GM19328 (cell line): ENCODE data around the gene PDPN.

Experiments
- ATAC-seq: cut with Tn5 transposase; IDR thresholded peaks from one replicate; pipeline ENCODE4 v1.9.1; 2021; ENCODE audit warnings: mild to moderate bottlenecking, moderate library complexity; ENCODE audit not compliant: unreplicated experiment

PDPN gene

DNA sequence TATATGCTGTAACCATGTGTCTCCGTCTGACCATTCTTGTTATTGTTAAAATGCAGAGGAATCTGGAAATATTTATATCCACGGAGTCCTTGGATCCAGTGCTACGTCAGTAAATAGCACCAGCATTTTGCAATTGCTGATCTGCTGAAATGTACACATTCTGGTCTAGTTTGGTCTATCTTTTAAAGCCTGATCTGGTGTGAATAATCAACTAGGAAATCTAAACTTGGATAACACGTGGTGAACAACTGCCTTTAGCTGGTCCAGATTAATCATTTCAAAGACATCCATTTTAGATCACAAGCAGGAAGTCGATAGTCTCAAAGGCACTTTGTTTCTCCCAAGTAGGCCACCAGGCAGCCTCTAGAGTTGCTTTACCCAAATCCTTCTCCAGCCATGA is 32.6 kb downstream of the PDPN start:
- no peak for ATAC-seq

DNA sequence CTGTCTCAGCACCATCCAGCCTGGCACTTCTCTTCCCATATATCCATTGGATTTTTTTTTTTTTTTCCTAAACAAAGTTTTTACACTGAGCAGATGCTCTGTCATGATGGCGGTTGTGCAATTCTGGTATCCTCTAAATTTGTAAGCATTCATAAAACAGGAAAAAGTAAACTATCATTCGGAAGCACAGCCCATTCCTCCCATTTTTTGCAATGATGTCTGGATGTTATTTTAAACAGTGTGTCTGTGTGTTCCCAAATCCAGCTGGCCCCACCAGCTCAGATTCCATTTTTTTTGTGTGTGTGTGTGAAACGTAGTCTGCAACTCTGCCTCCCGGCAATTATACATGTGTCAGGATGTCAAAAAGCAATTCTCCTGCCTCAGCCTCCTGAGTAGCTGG is 33.5 kb downstream of the PDPN start:
- no peak for ATAC-seq

DNA sequence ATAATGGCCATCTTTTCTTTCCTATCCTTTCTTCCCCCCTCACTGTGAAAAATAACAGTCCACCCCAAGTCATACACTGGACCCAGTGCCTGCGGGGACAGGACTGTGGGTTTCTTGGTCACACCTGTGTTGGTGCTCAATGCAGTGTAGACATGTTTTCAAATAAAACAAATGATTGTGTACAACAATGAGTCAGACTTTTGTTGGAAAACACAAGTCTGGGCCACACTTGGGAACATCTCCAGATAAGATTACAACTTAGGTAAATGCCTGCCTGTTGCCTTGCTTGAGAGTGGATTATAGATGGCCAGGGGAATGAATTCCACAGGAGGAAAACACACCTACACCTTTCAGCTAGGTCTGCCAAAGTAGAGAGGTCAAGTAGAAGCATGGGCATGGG is 34.1 kb downstream of the PDPN start:
- no peak for ATAC-seq

DNA sequence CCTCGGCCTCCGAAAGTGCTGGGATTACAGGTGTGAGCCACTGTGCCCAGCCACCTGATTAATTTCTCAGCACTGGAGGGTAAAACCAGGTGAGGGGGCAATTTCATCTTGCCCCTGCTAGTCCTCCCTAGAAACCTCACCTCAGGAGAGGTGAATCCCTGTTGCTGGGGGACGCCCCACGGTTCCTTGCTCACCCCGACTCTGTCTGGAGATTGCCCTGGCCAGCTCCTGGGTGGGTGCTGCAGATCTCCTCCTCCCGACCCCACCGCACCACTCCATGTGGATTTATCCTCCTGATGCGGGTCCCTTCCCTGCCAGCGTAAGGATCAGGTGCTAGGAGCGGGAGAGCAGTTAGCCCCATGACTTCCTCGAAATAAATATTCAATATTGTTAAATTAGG is 34.9 kb downstream of the PDPN start:
- ATAC-seq, result no peak

DNA sequence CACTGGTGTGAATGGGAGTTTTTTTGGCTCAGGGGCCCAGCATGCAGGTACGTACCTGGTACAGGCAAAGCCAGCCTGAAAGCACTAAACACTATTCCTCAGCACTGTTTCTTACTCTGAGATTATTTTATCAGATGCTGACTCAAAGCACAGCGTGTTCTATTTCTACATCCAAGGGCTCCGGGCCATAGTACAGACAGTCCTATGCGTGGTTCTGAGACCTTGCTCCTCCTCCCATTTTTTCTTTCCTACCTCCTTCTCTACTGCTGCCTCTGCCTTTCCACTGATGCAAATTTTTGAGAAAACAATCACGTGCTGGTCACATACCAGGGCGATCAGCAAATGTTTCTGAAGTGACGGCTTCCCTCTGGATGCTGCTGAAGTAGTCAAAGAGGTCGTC is 36.3 kb downstream of the PDPN start:
- no peak for ATAC-seq

DNA sequence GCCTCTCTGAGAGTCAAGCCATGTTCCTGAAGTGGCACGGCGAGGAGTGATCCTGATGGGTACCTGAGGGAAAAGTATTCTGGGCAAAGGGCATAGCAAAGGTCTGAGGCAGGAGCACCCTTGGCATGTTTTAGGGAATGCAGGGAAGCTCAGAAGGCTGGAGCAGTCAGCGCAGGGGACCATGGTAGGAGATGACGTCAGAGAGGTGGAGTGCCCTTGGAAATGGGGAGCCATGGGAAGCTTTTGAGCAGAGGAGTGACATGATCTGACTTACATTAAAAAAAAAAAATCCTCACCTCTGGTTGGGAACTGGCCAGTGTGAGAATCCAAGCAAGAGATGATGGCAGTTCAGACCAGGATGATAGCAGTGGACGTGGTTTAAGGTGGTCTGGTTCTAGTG is 37.2 kb downstream of the PDPN start:
- no peak for ATAC-seq

DNA sequence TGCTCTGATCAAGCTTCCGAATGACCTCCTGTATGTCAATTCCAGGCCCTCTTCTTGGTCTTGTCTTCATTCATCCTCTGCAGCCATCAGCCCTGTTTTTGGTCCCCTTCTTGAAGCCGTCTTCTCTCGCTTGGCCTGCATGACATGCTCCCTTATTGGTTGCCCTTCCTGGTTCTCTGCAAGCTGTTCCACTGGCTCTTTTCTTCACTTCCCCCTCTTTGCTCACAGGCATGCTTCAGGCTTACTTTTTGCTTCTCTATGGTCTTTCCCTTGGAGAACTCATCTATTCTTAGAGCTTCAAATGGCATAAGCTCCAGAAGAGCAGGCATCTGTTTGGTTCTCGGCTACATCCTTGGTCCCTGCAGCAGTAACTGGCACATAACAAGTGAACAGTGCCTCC is 38.8 kb downstream of the PDPN start:
- no peak for ATAC-seq

DNA sequence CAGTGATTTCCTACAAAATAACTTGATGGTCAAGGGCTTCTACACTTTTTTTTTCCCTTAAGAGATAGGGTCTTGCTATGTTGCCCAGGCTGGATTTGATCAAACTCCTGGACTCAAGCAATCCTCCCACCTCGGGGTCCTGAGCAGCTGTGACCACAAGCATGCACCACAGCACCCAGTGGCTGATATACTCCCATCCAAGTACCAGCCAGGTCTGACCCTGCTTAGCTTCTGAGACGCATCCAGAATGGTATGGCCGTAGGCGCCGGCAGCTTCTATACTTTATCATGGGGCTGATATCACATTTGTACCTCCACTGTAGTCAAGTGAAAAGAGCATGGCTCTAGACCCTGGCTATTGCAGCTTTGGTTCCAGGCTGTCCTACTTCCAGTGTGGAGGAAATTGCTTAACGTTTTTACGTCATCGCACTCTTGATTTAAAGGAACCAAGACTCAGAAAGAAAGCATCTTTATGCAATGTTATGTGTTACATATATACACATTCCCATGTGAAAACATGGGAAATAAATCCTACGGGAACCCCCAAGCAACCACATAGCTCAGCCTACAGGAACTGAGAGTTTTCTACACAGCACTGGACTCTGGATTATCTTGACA is 39.5 kb downstream of the PDPN start:
- ATAC-seq, result no peak

DNA sequence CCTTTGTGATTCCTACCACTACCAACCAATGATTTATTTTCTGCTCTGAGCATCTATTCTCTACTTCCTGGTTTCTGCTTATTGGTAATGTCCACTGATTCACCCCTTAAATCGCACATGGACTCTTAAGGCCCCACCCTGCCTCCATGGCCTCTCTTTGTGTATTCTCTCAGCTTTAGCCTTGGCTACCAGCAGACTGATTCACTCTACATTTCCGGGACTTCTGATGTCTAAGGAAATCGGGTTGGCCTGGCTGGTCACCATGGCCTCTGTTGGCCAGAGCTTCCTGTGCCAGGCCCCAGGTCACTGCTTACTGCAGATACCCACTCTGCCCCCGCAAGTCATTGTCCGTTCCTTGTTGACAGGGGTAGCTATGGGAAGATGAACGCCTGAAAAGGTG is 40.9 kb downstream of the PDPN start:
- ATAC-seq, result no peak

DNA sequence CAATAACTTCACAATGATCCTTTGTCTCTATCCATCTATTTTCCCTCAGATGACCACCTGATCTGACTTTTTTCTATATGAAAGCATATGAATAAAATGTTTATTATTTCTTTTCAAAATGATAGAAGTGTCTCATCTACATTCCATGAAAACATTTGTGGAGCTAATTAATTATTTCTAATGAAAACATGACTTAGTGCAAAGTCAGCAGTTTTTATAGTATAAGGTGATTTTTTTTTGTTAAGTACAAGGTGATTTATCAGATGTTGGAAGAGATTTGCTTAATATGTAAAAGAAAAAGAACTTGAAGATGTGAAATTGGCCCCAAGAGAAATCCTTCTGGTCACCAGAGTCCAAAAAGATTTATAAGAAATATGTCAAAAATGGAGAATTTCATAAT is 43.5 kb downstream of the PDPN start:
- ATAC-seq, result no peak

DNA sequence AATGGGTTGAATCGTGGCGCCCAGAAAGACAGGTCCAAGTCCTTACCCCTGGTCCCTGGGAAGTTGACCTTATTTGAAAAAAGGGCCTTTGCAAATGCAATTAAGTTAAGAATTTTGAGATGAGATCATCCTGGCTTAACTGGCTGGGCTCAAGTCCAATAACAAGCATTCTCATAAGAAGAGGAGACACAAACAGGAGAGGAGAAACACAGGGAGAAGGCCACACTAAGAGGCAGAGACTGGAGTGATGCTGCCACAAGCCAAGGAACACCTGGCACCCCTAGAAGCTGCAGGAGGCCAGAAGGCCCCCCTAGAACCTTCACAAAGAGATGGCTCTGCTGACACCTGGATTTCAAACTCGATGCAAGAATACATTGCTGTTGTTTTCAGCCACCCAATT is 44.6 kb downstream of the PDPN start:
- ATAC-seq, result no peak

DNA sequence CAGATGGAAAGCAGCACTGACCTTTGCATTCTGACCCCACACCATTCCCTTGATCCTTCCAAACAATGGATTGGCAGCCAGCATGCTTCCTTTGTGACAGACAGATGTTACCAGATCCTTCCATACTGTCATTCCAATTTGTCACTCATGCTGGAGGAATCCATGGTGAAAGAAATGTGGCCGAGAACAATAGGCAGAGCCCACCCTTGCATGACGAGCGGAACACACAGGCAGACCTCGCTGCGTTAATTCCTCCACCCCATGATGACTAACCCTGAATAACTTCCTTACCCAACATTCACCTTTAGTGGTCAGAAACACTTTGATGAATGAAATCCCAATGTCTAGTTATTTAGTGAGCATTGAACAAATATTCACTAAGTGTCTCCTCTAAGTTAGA is 45.1 kb downstream of the PDPN start:
- no peak for ATAC-seq

DNA sequence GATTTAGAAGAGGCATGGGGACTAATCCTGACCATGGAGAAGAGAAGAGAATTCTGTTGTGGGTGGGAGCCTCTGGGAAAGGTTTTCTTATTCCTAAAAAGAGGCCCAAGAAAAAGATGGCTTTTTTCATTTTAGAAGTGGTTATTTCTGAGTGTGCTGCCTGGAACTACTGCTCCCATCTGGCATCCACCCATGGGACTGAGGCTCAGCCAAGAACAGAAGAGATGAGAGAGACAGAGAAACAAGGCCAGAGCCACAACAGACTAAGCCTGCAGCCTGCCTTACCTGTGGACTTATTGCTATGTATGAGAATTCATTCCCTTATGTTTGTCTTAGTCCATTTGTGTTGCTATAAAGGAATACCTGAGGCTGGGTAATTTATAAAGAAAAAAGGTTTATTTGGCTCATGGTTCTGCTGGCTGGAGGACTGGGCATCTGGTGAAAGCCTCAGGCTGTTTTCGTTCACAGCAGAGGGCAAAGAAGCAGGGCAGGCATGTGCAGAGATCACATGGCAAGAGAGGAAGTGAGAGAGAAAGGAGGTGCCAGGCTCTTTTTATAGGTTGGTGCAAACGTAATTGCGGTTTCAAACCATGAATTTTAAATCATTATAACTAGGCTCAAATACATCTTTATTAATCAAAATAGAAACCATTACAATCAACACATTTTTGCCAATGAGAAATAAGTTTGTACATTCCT is 58.8 kb downstream of the PDPN start:
- no peak for ATAC-seq

DNA sequence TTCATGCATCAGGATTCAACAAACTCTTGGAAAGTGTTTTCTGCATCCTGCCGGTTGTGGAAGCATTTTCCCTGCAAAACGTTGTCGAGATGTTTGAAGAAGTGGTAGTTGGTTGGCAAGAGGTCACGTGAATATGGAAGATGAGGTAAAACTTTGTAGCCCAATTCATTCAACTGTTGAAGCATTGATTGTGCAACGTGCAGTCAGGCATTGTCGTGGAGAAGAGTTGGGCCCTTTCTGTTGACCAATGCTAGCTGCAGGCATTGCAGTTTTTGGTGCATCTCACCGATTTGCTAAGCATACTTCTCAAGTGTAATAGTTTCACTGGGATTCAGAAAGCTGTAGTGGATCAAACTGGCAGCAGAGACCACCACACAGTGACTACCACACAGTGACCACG is 59.4 kb downstream of the PDPN start:
- no peak for ATAC-seq

DNA sequence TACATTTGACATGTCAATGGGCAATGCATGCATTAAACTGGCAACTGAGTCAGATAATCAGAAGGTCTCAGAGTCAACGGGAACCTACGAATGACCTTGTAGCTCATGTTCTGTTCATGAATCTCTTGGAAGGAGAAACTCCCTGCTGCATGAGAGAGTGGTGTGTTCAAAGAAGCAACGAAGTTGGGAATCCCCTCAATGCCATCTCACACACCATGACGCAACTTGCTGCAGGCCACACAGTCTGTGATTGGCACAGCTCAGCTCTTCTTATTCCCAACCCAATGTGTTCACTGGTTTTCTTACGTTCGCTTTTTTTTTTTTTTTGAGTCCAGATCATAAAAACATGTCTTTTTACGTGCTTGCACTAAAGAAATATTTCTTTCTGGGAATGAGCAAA is 62.9 kb downstream of the PDPN start:
- ATAC-seq, result no peak

DNA sequence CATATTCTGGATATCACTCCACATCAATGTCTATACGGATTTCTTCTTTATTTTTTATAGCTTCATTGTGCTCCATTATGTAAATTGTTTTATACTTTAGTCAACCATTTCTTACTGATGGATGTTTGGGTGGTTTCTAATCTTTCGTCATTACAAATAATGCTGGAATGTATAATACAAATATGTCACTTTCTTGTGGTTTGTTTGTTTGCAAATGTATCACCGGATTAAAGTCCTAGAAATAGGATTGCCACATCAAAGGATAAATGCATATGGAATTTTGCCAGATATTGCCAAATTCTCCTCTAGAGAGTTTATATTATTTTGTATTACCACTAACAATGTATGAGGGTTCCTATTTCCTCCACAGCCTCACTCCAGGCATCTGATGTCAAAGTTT is 67.6 kb downstream of the PDPN start:
- no peak for ATAC-seq

DNA sequence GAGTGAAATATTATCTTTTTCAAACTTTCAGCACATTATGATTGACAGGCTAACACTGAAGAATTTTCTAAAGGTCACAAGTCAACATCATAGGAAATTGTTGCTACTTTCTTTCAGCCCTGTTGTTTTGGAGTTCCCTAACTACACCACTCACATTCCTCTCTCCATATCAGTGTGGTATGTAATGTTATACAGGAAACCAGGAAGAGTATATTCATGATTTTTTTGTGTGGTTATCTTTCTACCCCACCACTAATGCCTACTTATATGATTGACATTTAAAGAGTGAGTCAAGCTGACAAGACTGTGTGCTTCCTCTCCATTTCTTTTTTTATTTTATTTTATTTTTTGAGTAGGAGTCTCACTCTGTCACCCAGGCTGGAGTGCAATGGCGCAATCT is 68.6 kb downstream of the PDPN start:
- no peak for ATAC-seq

DNA sequence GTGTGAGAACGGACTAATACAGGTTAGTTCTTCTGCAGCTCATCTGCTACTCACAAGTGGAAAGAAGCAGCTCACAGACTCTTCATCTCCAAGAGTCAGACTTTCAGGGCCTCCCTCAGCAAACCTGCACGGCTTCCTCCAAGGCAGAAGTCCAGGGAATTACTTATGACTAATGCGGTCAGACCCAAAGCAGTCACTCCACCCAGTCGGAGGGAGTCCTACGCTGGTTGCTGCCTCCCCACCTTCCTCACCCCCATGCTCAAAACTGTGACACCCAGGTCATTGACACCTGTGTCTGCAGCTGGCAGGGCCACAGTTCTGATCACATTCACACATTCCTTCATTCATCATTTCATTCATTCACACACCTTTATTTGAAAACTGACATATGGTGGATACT is 77.9 kb downstream of the PDPN start:
- ATAC-seq, result no peak

DNA sequence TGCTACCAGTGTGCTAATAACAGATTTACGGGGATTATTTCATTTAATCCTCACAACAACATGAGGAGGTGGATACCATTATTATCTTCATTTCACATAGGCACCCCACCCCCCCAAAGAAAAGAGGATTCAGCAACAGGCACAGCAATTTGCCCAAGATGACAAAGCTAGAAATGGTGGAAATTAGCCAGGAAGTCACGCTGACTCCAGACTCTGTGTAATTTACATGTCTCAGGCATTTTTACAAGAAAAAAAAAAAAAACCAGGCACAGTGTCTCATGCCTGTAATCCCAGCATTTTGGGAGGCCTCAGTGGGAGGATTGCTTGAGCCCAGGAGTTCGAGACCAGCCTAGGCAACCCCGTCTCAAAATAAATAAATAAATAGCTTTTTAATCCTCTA is 78.9 kb downstream of the PDPN start:
- ATAC-seq, result no peak

DNA sequence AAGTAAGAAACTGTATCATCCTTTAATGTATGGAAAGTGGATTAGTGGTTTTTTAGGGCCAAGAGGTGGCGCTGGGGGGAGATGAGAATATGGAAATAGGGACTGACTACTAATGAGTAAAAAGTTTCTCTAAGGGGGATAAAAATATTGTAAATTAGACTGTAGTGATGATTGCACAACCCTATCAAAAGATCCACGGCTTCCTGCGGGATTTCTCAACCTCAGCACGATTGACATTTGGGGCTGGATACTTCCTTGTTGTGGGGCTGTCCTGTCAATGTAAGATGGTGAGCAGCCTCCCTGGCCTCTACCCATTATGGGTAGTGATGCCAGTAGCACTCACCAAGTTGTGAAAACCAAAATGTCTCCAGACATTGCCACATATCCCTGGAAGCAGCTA is 80.3 kb downstream of the PDPN start:
- ATAC-seq, result no peak

DNA sequence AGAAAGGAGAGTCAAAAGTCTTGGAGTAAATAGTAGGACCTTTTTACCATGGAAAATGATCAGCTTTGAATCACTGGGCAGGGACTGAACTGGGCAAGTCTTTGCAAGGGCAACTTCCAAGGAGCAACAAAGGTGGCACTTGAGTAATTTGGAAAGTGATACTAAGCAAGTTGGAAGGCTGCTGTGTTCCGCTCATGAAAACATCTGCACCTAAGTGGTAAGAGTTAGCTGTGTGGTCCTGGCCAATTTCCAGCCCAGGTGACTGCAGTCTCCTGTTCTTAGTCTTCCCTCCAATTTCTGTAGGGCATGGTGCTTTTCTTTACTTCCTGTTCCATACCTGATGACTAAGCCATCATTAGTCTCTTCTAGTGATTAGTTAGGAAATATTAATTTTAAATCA is 80.8 kb downstream of the PDPN start:
- no peak for ATAC-seq

DNA sequence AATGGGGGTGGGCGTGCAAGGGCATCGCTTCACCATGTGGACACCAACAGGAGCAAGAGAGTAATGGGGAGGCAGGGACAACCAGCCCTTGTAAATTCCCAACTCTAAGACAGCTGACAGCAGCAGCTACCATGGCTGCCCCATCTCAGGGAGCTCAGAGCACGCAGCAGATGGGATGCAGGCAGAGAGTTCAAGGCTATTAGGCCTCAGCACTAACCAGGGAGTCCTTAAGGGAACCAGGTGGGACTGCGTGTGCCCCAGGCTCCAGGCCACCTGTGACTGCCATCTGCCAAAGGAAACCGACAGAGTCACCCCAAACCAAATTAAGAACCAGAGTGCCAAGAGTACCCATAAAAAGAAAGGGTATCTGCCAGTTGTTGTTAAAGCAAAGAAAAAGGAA is 82.7 kb downstream of the PDPN start:
- no peak for ATAC-seq
